ENCODE measurements around the gene ASAP2.
A peak's percentile ranks its signal among the peaks of the same experiment; 100 is the strongest.

The ASAP2 gene

DNA sequence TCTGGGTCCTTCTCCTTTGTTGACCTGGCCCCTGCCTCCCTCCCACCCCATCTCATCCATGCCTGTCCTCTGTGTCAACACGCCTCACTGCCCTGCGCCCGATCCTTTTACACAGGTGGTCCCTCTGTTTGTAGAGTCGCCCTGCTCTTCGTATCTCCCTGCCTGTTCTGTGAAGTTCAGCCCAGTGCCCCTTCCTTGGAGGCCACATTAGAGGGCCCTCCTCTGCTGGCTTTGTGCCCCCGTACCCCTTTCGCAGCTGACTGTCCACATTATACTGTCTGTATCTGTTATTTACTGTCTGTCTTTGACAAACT lies 25.5 kb downstream of the ASAP2 start:
- DNase-seq = no peak

GRCh38 chr2:9232886-9233285 lies 26.3 kb downstream of the ASAP2 start:
- DNase-seq = no peak

DNA sequence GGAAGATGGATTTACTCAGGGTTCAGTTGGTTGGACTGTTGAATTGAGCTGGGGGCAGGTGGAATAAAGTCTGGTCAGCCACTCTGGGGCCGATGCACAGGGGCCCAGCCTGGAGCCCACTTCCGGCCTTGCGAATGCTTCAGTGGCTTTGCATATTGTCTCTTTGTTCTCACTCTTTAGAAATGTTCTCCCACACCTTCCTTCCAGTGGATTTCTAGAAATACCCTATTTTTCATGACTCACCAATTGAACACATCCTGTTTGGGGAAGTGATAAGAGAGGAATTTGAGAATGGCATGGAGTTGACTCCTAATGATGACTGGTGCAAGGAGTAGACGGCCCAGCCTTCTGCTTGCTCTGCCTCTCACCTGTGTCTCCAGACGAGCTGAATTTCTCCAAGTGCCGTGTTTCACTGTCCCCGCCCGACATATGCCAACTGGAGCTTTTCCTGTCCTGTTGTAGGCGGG lies 28.1 kb downstream of the ASAP2 start:
- DNase-seq = no peak

DNA sequence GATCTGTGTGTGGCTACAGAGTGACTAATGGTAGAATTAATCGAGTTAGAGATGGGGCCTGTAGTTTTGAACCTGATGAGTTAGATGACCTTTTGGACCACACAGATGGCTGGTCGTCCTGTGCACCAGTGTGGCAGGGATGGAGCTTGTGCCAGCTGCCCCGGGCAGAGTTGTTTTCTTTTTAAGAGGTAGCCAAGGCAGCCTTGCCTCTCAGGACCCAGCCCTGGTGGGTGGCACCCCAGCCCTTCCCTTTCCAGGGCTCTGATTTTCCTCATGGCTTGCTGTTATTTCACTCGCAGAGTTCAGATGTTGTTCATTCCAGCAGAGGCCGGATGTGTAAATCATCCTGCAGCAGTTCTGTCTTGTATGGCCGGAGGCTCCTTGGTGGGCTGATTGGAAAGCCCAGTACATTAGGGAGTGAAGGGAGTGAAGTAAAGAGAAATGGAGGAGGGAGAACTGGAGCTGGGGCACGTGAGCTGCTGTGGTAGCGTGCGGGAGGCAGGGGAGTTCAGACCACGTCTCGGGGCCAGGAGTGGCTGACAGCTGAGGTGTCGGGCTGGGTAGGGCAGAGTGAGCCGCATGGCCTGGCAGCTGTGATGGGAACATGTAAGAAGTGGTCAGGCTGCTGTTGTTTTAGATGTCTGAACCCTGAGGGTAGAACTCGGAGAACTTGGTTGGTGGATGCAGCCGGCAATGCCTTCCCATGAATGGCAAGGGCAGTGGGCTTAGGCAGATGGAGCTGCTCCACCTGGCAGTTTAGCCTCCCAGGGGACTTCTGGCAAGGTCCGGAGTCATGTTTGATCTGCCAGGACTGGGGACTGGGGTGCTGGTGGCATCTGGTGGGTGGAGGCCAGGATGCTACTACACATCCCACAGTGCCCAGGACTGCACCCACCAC lies 28.8 kb downstream of the ASAP2 start:
- no peak for DNase-seq

GRCh38 chr2:9236045-9236344 lies 29.4 kb downstream of the ASAP2 start:
- no peak for DNase-seq

DNA sequence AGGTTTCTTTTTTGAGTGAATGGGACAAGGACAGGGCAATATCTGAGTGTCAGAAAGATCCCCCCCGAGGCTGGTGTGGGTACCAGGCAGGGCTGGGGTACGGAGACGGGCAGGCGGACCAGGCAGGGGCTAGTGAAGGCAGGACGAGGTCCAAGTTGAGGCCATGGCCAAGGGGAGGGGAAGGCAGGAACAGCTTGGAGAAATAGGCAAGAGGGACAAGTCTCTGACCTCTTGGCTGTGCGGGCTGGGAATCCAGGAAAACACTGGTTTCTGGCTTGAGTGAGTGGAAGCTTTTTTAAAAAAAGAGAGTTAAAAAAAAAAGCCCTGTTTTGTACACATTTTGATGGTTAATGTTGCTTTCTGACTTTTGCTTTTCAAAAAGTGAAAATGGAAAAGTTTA lies 30.3 kb downstream of the ASAP2 start:
- no peak for DNase-seq

GRCh38 chr2:9237831-9238230 lies 31.2 kb downstream of the ASAP2 start:
- DNase-seq = no peak

DNA sequence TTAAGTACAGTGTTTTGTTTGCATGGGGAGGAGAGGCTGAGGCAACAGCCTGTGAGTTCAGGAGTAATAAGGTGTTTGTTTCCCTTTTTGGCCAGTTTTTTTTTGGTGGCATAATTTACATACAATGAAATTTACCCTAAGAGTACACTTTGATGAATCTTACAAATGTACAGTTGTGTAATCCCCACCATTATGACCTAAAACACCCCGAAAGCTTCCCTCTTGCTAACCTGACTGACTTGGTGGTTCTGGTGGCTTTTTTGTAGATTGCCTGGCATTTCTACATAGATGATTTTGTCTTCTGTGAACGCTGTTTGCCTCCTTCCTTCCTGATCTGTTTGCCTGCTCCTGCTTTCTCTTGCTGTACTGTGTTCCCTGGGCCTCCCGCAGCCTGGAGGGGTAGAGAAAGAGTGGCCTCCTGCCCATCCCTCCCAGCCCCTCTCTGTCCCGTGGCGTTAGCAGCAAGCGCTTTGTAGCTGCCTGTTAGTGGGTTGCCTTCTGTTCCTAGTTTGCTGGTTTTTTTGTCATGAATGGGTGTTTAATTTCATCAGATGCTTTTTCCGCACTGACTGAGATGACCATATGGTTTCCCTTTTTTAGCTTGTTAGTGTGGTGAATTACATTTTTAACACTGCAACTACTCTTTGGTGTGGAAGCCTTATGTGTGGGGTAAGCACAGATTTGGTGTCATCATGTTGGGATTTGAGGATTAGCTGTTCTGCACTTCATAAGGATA lies 32.1 kb downstream of the ASAP2 start:
- DNase-seq = no peak

- DNase-seq = no peak
Observed at GRCh38 chr2:9239616-9240015, 33.0 kb downstream of the ASAP2 start.

- no peak for DNase-seq
Observed at GRCh38 chr2:9240745-9241144, 34.1 kb downstream of the ASAP2 start.

GRCh38 chr2:9241233-9241632 lies 34.6 kb downstream of the ASAP2 start:
- DNase-seq = no peak

- no peak for DNase-seq
Observed at GRCh38 chr2:9243357-9243756, 36.7 kb downstream of the ASAP2 start.

DNA sequence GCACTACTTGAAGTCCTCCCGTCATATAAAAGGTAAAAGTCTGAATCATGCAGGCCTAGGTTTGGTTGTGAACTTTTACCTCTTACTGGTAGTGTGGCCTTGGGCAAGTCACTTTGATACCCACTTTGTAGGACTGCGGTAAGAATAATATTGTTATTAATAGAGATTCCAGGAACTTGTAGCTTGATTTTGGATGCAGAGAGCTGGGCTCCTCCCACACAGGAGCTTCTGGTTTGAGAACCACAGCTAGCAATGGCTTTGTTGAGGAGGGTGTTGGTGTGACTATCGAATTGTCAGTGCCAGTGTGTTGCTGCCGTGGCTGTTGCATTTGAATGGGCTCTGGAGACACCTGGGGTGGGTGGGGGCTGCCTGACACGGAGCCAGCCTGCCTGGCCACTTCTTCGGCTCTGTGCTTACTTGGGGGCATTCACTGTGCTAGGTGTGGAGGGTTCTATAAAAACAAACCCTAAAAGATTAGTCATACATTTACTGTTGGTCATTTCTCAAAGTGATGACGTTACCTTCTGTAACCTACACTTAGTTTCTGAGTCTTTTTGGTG lies 38.5 kb downstream of the ASAP2 start:
- DNase-seq = no peak

DNA sequence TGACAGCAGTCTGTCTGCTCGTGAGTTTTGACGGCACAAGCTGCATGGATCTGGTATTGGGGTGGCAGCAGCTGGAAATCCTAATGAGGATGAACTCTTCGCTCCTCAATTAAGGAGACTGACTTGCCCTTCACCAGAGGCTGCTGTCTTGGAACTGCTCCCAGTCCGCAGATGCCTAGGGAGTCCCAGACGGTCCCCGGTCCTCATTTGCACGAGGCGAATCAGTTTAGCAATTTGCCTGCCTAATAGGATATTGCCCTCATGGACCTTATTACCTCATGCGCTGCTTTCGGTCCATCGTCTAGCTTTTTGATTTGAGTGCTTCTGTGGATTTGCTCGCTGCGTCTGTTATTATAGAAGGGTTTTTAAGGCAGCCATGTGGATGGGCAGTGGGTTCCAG lies 40.6 kb downstream of the ASAP2 start:
- DNase-seq = peak; percentile 73

DNA sequence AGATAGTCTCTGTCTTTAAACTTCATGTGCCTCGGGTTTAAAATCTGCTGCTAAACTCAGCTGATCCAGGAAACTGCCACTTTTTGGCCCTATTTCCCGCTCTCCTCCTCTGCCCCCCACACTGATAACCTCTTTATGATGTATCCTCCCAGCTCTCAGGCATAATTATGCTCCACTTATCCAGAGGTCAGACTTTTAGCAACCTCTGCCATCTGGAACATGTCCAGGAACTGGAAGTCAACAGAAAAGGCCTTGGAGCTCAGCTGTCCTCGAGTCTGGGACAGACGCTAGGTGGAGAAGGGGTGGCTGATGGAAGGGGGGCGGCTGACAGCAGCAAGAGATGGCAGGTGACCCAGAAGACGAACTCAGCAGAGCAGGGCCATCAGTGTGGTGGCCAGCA lies 41.2 kb downstream of the ASAP2 start:
- peak; percentile 90 for DNase-seq

DNA sequence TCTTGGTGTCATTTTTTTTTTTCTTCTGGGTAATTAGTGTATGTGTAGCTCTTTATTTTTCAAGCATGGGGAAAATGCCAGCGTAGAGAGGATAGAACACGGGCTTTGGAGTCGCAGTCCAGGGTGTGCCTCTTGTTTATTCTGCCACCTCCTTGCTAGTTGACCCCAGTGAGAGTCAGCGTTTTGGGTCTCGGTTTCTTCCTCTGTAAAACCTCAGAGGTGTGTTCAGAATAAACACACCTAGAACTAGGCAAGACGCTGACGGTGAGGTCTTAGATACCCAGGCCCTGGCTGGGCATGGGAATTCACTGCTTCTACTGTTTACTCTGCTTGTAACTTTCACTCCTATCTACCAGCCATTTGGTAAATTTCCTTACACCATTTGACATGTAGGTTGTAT lies 41.8 kb downstream of the ASAP2 start:
- no peak for DNase-seq

DNA sequence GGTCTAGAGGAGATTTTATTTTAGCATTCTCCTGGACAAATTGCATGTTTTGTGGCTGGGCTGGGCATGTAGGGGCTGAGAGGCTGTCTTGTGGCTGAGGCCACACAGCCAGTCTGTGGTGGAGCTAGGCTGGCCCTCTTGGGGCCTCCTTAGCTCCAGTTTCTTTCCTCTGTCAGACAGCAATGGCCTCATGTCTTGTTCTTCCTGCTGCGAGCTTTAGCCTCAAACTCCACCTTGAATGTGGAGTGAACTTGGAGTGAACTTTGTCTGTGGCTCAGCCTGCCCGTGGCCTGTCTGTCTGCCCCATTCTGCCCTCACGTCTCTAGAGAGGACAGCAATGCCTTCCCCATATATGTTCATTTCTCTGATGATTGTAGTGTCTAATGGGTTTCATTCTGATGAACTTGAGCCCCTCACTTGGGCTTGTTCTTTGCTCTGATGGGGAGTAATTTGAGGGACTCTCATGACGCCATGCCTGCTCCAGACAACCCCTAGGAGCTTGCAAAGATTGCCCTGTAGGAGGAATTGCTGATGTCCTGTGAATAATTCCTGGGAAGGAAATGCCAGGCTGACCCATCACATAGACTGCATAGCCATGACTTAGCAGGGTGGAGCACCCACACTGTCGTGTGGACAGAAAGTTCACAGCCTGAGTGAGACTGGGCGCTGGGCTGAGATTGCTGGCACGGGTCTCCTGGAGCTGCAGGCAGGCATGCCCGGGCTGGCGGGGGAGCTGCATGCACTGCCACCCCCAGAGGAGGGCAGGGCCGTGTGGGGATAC lies 42.6 kb downstream of the ASAP2 start:
- DNase-seq = no peak

- no peak for DNase-seq
Observed at GRCh38 chr2:9250091-9250490, 43.5 kb downstream of the ASAP2 start.

GRCh38 chr2:9250498-9251153 lies 44.0 kb downstream of the ASAP2 start:
- DNase-seq = no peak

- DNase-seq = no peak
Observed at GRCh38 chr2:9251154-9252001, 44.8 kb downstream of the ASAP2 start.

DNA sequence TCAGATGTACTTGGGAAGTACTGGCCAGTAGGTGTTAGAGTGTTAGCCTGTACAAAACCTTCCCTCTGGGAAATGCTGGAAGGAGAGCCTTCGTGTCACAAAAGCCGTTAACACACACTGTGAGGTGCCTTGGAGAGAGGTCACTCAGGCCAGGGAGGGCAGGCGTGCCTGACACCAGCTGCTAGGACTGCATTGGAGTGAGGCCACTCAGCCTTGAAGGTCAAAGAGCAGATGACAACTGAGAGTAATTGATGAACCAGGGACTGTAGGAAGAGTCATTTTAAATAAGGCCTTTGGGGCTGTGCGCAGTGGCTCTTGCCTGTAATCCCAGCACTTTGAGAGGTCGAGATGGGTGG lies 45.4 kb downstream of the ASAP2 start:
- DNase-seq = no peak

DNA sequence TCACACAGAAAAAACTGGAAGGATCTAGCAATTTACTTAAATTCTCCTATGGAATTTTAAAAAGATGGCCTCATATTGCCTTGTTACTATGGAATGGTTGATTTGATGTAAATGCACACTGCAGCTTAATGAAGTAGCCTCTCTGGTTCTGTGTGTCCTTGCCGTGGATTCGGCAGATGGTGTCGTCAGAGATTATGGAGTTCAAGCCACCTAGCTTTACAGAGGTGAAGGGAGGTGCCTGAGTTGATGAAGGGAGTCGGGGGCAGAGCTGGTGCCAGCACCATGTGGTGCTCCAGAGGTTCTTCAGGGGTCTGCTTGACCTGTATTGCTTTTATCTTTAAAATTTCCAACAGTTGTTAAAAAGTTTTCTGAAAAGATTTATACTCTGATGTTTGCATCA lies 48.8 kb downstream of the ASAP2 start:
- no peak for DNase-seq

Data from NCI-H1105 treated with DMSO at 0.1 percent for 48 hours (cell line).